ENCODE measurements around the gene RYR2. TPM values are rescaled to one million over a fixed set of nuclear protein-coding genes. Genes with fewer than 3 reads are reported as not detected.

Gene RYR2
- total RNA-seq, 1 donor from 2014 or later, result 0.90 TPM

- no peaks in the 10 kb centered on the region for H3K4me1 Mint-ChIP-seq
These were observed 112.2 kb downstream of the RYR2 start for GRCh38 chr1:237154157-237154556.

GRCh38 chr1:237164406-237165352 is 122.7 kb downstream of the RYR2 start:
- Histone ChIP-seq H3K79me2 (ENCODE audit: low read depth) (no peaks in the 10 kb centered on the region), H3K27me3 (no peaks in the 10 kb centered on the region), H3F3A (ENCODE audit: low read depth) (no peaks in the 10 kb centered on the region), H3K4me3 (no peak overlapping the region), H3K9me3 (ENCODE audit: low read depth) (no peaks in the 10 kb centered on the region), H3K4me2 (no peak overlapping the region), H2AFZ (replicated peaks) (no peak overlapping the region), H3K9ac (no peak overlapping the region), H3K36me3 (no peaks in the 10 kb centered on the region), H3K27ac (no peak overlapping the region), H3K4me1 (no peaks in the 10 kb centered on the region), H4K20me1 (ENCODE audit: low read depth) (no peaks in the 10 kb centered on the region)
- no peak overlapping the region for H3K27ac Mint-ChIP-seq
- TF ChIP-seq EZH2phosphoT487 (IDR thresholded peaks at IDR 0.05) (no peak), CTCF (IDR thresholded peaks at IDR 0.05) (no peak), EZH2 (IDR thresholded peaks at IDR 0.05) (no peak)
- no peaks in the 10 kb centered on the region for H3K4me1 Mint-ChIP-seq
- H3K36me3 Mint-ChIP-seq, result no peaks in the 10 kb centered on the region
- no peaks in the 10 kb centered on the region for H3K9me3 Mint-ChIP-seq
- no peaks in the 10 kb centered on the region for H3K27me3 Mint-ChIP-seq (ENCODE audit: insufficient read depth, low read depth)
- H3K4me3 Mint-ChIP-seq, result no peak overlapping the region
- DNase-seq (ENCODE audit: low spot score), result no peak

More at GRCh38 chr1:237154157-237154556, 112.2 kb downstream of the RYR2 start:
- no peaks in the 10 kb centered on the region for H3K4me1 ChIP-seq
- no peak overlapping the region for H2AFZ ChIP-seq (replicated peaks)
- no peak overlapping the region for H3K9ac ChIP-seq
- no peak for DNase-seq (ENCODE audit: low spot score)
- no peaks in the 10 kb centered on the region for H3K36me3 ChIP-seq
- no peaks in the 10 kb centered on the region for H3K36me3 Mint-ChIP-seq
- H3F3A ChIP-seq (ENCODE audit: low read depth), result no peaks in the 10 kb centered on the region
- H3K4me3 ChIP-seq, result no peak overlapping the region
- no peaks in the 10 kb centered on the region for H3K9me3 Mint-ChIP-seq
- no peak overlapping the region for H3K27ac ChIP-seq
- no peak overlapping the region for H3K27ac Mint-ChIP-seq
- H4K20me1 ChIP-seq (ENCODE audit: low read depth), result no peaks in the 10 kb centered on the region
- no peak for TF ChIP-seq EZH2phosphoT487 (IDR thresholded peaks at IDR 0.05)
- TF ChIP-seq EZH2 (IDR thresholded peaks at IDR 0.05), result no peak
- no peak for TF ChIP-seq CTCF (IDR thresholded peaks at IDR 0.05)
- no peaks in the 10 kb centered on the region for H3K79me2 ChIP-seq (ENCODE audit: low read depth)
- no peak overlapping the region for H3K4me2 ChIP-seq
- no peaks in the 10 kb centered on the region for H3K27me3 Mint-ChIP-seq (ENCODE audit: insufficient read depth, low read depth)
- no peaks in the 10 kb centered on the region for H3K27me3 ChIP-seq
- H3K4me3 Mint-ChIP-seq, result no peak overlapping the region
- H3K9me3 ChIP-seq (ENCODE audit: low read depth), result no peaks in the 10 kb centered on the region

- H3K79me2 ChIP-seq (ENCODE audit: low read depth), result no peaks in the 10 kb centered on the region
- no peak overlapping the region for H3K4me2 ChIP-seq
- no peaks in the 10 kb centered on the region for H3K36me3 ChIP-seq
- no peaks in the 10 kb centered on the region for H3K9me3 ChIP-seq (ENCODE audit: low read depth)
- no peak overlapping the region for H3K9ac ChIP-seq
- no peak for DNase-seq (ENCODE audit: low spot score)
- no peaks in the 10 kb centered on the region for H4K20me1 ChIP-seq (ENCODE audit: low read depth)
- Mint-ChIP-seq H3K9me3 (no peaks in the 10 kb centered on the region), H3K4me3 (no peak overlapping the region), H3K27ac (no peak overlapping the region), H3K36me3 (no peaks in the 10 kb centered on the region), H3K4me1 (no peaks in the 10 kb centered on the region), H3K27me3 (ENCODE audit: insufficient read depth, low read depth) (peaks cover 4% of the 10 kb centered on the region)
- no peak overlapping the region for H3K4me3 ChIP-seq
- TF ChIP-seq CTCF (IDR thresholded peaks at IDR 0.05), result no peak
- no peak for TF ChIP-seq EZH2phosphoT487 (IDR thresholded peaks at IDR 0.05)
- TF ChIP-seq EZH2 (IDR thresholded peaks at IDR 0.05), result no peak
- no peak overlapping the region for H3K27ac ChIP-seq
- no peaks in the 10 kb centered on the region for H3F3A ChIP-seq (ENCODE audit: low read depth)
- H3K27me3 ChIP-seq, result no peaks in the 10 kb centered on the region
- no peaks in the 10 kb centered on the region for H3K4me1 ChIP-seq
- H2AFZ ChIP-seq (replicated peaks), result no peak overlapping the region
These were observed 124.1 kb downstream of the RYR2 start for GRCh38 chr1:237166086-237166485.
